LNCaP clone FGC (cell line): ENCODE data around the gene DOK3.

ENCODE experiments used
- DNase-seq: peaks from one replicate; pipeline ENCODE4 v3.0.0-alpha.2; 2011; ENCODE audit warnings: low read depth
- H3K4me3 ChIP-seq: 2 replicates; pipeline ENCODE4 v1.5.1; 2011; ENCODE audit warnings: mild to moderate bottlenecking, low read depth, low read length, control low read depth
- CTCF ChIP-seq: IDR thresholded peaks from 2 replicates; pipeline ENCODE4 v1.5.1; 2012; ENCODE audit warnings: mild to moderate bottlenecking; ENCODE audit not compliant: control insufficient read depth, insufficient read depth; ENCODE audit errors: extremely low read depth

DOK3 gene

GRCh38 chr5:177509991-177510566 lies 453 bp upstream of the DOK3 start:
- no peak for TF ChIP-seq CTCF

GRCh38 chr5:177508837-177509236 lies 789 bp downstream of the DOK3 start:
- TF ChIP-seq CTCF, result no peak
- H3K4me3 ChIP-seq, result no peak overlapping the region
- DNase-seq, result no peak

More at GRCh38 chr5:177509991-177510566, 453 bp upstream of the DOK3 start:
- no peak for DNase-seq
- no peak overlapping the region for H3K4me3 ChIP-seq

- DNase-seq, result no peak
- H3K4me3 ChIP-seq, result no peak overlapping the region
- no peak for TF ChIP-seq CTCF
These were observed 1.4 kb downstream of the DOK3 start for GRCh38 chr5:177508221-177508611.

- no peak overlapping the region for H3K4me3 ChIP-seq
- no peak for DNase-seq
- TF ChIP-seq CTCF, result no peak
These were observed 1.9 kb downstream of the DOK3 start for GRCh38 chr5:177507596-177508220.

GRCh38 chr5:177507165-177507564 lies 2.5 kb downstream of the DOK3 start:
- no peak overlapping the region for H3K4me3 ChIP-seq
- no peak for DNase-seq

GRCh38 chr5:177505075-177505474 lies 4.6 kb downstream of the DOK3 start:
- no peak for DNase-seq
- TF ChIP-seq CTCF, result no peak
- no peak overlapping the region for H3K4me3 ChIP-seq

More at GRCh38 chr5:177507165-177507564, 2.5 kb downstream of the DOK3 start:
- no peak for TF ChIP-seq CTCF
